H9 (cell line): Measurements from ENCODE around the gene UROS. TPM values are rescaled to one million over a fixed set of nuclear protein-coding genes. Genes with fewer than 3 reads are reported as not detected.

Experiments used
- DNase-seq: peaks from one replicate; pipeline ENCODE4 v3.0.0-alpha.2; 2017
- H2AFZ ChIP-seq: one replicate; pipeline ENCODE4 v1.6.1; 2013; ENCODE audit warnings: mild to moderate bottlenecking, low read length, control low read depth, moderate library complexity
- H2AK5ac ChIP-seq: 2 replicates; pipeline ENCODE4 v1.6.1; 2013; ENCODE audit warnings: low read length, control low read depth, mixed read lengths; ENCODE audit not compliant: insufficient read length
- H2BK120ac ChIP-seq: one replicate; pipeline ENCODE4 v1.6.1; 2013; ENCODE audit warnings: low read depth, mild to moderate bottlenecking, low read length, control low read depth, inconsistent platforms; ENCODE audit not compliant: poor library complexity, severe bottlenecking
- H2BK12ac ChIP-seq: 2 replicates; pipeline ENCODE4 v1.6.1; 2013; ENCODE audit warnings: low read length, control low read depth, mixed read lengths, low read depth; ENCODE audit not compliant: insufficient read length
- H2BK15ac ChIP-seq: 2 replicates; pipeline ENCODE4 v1.6.1; 2013; ENCODE audit warnings: low read depth, low read length, control low read depth
- H2BK20ac ChIP-seq: one replicate; pipeline ENCODE4 v1.6.1; 2013; ENCODE audit warnings: low read depth, mild to moderate bottlenecking, low read length, control low read depth, inconsistent platforms; ENCODE audit not compliant: poor library complexity, severe bottlenecking
- H2BK5ac ChIP-seq: 2 replicates; pipeline ENCODE4 v1.6.1; 2013; ENCODE audit warnings: low read length, control low read depth, mixed read lengths; ENCODE audit not compliant: insufficient read length
- H3K14ac ChIP-seq: 2 replicates; pipeline ENCODE4 v1.6.1; 2013; ENCODE audit warnings: low read length, control low read depth; ENCODE audit not compliant: insufficient read depth
- H3K18ac ChIP-seq: 2 replicates; pipeline ENCODE4 v1.6.1; 2013; ENCODE audit warnings: low read depth, mild to moderate bottlenecking, mixed read lengths, low read length, control low read depth; ENCODE audit not compliant: insufficient read length
- H3K23ac ChIP-seq: 2 replicates; pipeline ENCODE4 v1.6.1; 2013; ENCODE audit warnings: low read length, control low read depth, mixed read lengths, low read depth; ENCODE audit not compliant: insufficient read length
- H3K23me2 ChIP-seq: 2 replicates; pipeline ENCODE4 v1.6.1; 2013; ENCODE audit warnings: low read depth, mild to moderate bottlenecking, mixed read lengths, low read length, control low read depth; ENCODE audit not compliant: insufficient read length, poor library complexity, severe bottlenecking
- H3K27ac ChIP-seq: 2 replicates; pipeline ENCODE4 v1.5.1; 2013; ENCODE audit warnings: low read length, control low read depth, mixed read lengths, low read depth; ENCODE audit not compliant: insufficient read length
- H3K27me3 ChIP-seq: 2 replicates; pipeline ENCODE4 v1.6.1; 2013; ENCODE audit warnings: low read length, control low read depth, inconsistent platforms; ENCODE audit not compliant: insufficient read depth
- H3K4ac ChIP-seq: 2 replicates; pipeline ENCODE4 v1.6.1; 2013; ENCODE audit warnings: low read depth, mild to moderate bottlenecking, control low read depth, inconsistent platforms, low read length, moderate library complexity
- H3K4me1 ChIP-seq: 2 replicates; pipeline ENCODE4 v1.6.1; 2013; ENCODE audit warnings: low read length, control low read depth, inconsistent platforms; ENCODE audit not compliant: insufficient read depth
- H3K4me2 ChIP-seq: 2 replicates; pipeline ENCODE4 v1.6.1; 2013; ENCODE audit warnings: low read length, control low read depth, mixed read lengths; ENCODE audit not compliant: insufficient read length, insufficient read depth
- H3K56ac ChIP-seq: 2 replicates; pipeline ENCODE4 v1.6.1; 2013; ENCODE audit warnings: low read depth, mild to moderate bottlenecking, mixed read lengths, low read length, control low read depth; ENCODE audit not compliant: insufficient read length
- H3K79me1 ChIP-seq: 2 replicates; pipeline ENCODE4 v1.6.1; 2013; ENCODE audit warnings: low read depth, mild to moderate bottlenecking, moderate library complexity, low read length, control low read depth, inconsistent platforms; ENCODE audit not compliant: insufficient read depth, poor library complexity, severe bottlenecking
- H3K79me2 ChIP-seq: 2 replicates; pipeline ENCODE4 v1.6.1; 2013; ENCODE audit warnings: low read length, control low read depth, inconsistent platforms; ENCODE audit not compliant: insufficient read depth
- H3K9ac ChIP-seq: 2 replicates; pipeline ENCODE4 v1.6.1; 2013; ENCODE audit warnings: low read length, control low read depth, mixed read lengths; ENCODE audit not compliant: insufficient read length; ENCODE audit errors: extremely low read depth
- H3K9me3 ChIP-seq: one replicate; pipeline ENCODE4 v1.6.1; 2013; ENCODE audit warnings: low read depth, low read length, inconsistent platforms; ENCODE audit not compliant: control insufficient read depth
- H3T11ph ChIP-seq: one replicate; pipeline ENCODE4 v1.6.1; 2013; ENCODE audit warnings: mild to moderate bottlenecking, low read length, control low read depth, inconsistent platforms
- H4K20me1 ChIP-seq: one replicate; pipeline ENCODE4 v1.6.1; 2013; ENCODE audit not compliant: control insufficient read depth, insufficient read length, insufficient read depth
- H4K5ac ChIP-seq: 2 replicates; pipeline ENCODE4 v1.6.1; 2013; ENCODE audit warnings: low read depth, mild to moderate bottlenecking, mixed read lengths, low read length, control low read depth; ENCODE audit not compliant: insufficient read length
- H4K8ac ChIP-seq: replicated peaks from 2 replicates; pipeline ENCODE4 v1.6.1; 2013; ENCODE audit warnings: low read length, control low read depth, mixed read lengths, low read depth; ENCODE audit not compliant: insufficient read length
- H4K91ac ChIP-seq: 2 replicates; pipeline ENCODE4 v1.6.1; 2013; ENCODE audit warnings: low read depth, mild to moderate bottlenecking, moderate library complexity, mixed read lengths, low read length, control low read depth; ENCODE audit not compliant: insufficient read length
- H3K27ac Mint-ChIP-seq, 3 experiments: 2 replicates in 2 of 3; 3 replicates in 1 of 3; pipeline ENCODE4 v1.8.0; 2020 to 2021; ENCODE audit warnings: mixed read lengths in 3 of 3, mild to moderate bottlenecking in 1 of 3, moderate library complexity in 1 of 3
- H3K27me3 Mint-ChIP-seq: 2 replicates; pipeline ENCODE4 v1.8.0; 2021; ENCODE audit warnings: low read depth, mild to moderate bottlenecking, moderate library complexity, mixed read lengths
- H3K36me3 Mint-ChIP-seq, 3 experiments: 2 replicates in 2 of 3; 3 replicates in 1 of 3; pipeline ENCODE4 v1.8.0; 2020 to 2021; ENCODE audit warnings: low read depth in 3 of 3, mixed read lengths in 3 of 3; ENCODE audit not compliant: insufficient read depth in 1 of 3
- H3K4me1 Mint-ChIP-seq, 2 experiments: 2 replicates each; pipeline ENCODE4 v1.8.0; 2020; ENCODE audit warnings: mixed read lengths in 2 of 2
- H3K4me3 Mint-ChIP-seq, 2 experiments: 2 replicates in 1 of 2; 3 replicates in 1 of 2; pipeline ENCODE4 v1.8.0; 2020 to 2021; ENCODE audit warnings: mild to moderate bottlenecking in 2 of 2, mixed read lengths in 2 of 2, moderate library complexity in 1 of 2
- H3K9me3 Mint-ChIP-seq, 2 experiments: 2 replicates in 1 of 2; 3 replicates in 1 of 2; pipeline ENCODE4 v1.8.0; 2020; ENCODE audit warnings: mild to moderate bottlenecking in 2 of 2, mixed read lengths in 2 of 2, moderate library complexity in 1 of 2
- WGBS: extraction: QIAGEN DNeasy Blood & Tissue Kit; methylation state at CpG from one replicate; pipeline ENCODE4 v1.1.7; 2013; ENCODE audit warnings: missing lambda C conversion rate, low lambda C conversion rate, mixed read lengths; ENCODE audit not compliant: insufficient read length; ENCODE audit errors: extremely low coverage; 5-methylcytosine and 5-hydroxymethylcytosine counted together
- total RNA-seq: library from RNA; stranded (reverse); gene quantifications from 2 replicates; pipeline ENCODE4 v1.2.1, GENCODE V29; 2021
- TF ChIP-seq, protein P1 (sequence below): fragments of 200-600 bp; sonication (generic); conservative IDR thresholded peaks from 3 replicates; pipeline ENCODE4 v1.8.0; 2021; ENCODE audit warnings: antibody characterized with exemption, mild to moderate bottlenecking

UROS gene
- total RNA-seq, 1 experiment from 2014 or later = 42.3 TPM

DNA sequence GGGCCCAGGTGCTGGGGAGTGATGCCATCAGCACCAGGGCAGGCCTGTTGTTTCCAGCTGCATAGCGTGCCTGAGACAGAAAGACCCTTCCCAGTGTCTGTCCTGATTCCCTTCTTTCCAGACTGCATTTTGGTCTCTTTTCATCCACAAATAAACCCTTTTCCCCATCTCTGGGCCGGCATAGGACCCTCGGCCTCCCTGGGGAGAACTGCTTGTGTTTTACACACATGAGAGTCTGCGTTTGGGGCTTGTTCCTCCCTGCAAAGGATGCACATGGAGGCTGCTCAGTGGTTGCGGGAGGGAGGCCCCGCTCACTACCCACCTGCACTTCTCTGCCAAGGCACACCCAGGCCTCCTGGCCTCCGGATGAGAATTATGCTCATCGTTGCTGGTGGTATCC is 41.7 kb downstream of the UROS start:
- Mint-ChIP-seq H3K27ac (no peak overlapping the region), H3K4me3 (no peak overlapping the region), H3K27me3 (peaks cover 9% of the 10 kb centered on the region), H3K36me3 (no peaks in the 10 kb centered on the region; a peak in 1 of 7 replicates), H3K9me3 (peaks cover 0 to 9% of the 10 kb centered on the region in 2 experiments), H3K4me1 (no peaks in the 10 kb centered on the region)
- Histone ChIP-seq H3K4me1 (no peaks in the 10 kb centered on the region), H2BK12ac (no peak overlapping the region), H3K27me3 (no peaks in the 10 kb centered on the region), H3K27ac (no peak overlapping the region), H3T11ph (no peak overlapping the region), H3K23me2 (no peaks in the 10 kb centered on the region), H3K23ac (no peak overlapping the region), H3K18ac (no peak overlapping the region), H3K79me1 (no peaks in the 10 kb centered on the region), H3K9ac (no peak overlapping the region), H2BK120ac (no peak overlapping the region), H4K8ac (no peak overlapping the region), H3K9me3 (no peaks in the 10 kb centered on the region), H4K91ac (no peak overlapping the region), H2BK15ac (no peak overlapping the region), H3K56ac (no peak overlapping the region), H3K4ac (no peak overlapping the region), H2BK20ac (no peak overlapping the region), H2AFZ (no peak overlapping the region), H3K79me2 (no peaks in the 10 kb centered on the region), H2AK5ac (no peak overlapping the region), H2BK5ac (no peak overlapping the region), H4K5ac (no peak overlapping the region), H3K4me2 (no peak overlapping the region), H4K20me1 (no peaks in the 10 kb centered on the region), H3K14ac (no peak overlapping the region)
- WGBS = no CpG with 5 or more reads among the region's 8 CpGs
- TF ChIP-seq, protein P1, sequence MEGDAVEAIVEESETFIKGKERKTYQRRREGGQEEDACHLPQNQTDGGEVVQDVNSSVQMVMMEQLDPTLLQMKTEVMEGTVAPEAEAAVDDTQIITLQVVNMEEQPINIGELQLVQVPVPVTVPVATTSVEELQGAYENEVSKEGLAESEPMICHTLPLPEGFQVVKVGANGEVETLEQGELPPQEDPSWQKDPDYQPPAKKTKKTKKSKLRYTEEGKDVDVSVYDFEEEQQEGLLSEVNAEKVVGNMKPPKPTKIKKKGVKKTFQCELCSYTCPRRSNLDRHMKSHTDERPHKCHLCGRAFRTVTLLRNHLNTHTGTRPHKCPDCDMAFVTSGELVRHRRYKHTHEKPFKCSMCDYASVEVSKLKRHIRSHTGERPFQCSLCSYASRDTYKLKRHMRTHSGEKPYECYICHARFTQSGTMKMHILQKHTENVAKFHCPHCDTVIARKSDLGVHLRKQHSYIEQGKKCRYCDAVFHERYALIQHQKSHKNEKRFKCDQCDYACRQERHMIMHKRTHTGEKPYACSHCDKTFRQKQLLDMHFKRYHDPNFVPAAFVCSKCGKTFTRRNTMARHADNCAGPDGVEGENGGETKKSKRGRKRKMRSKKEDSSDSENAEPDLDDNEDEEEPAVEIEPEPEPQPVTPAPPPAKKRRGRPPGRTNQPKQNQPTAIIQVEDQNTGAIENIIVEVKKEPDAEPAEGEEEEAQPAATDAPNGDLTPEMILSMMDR = no peak
- DNase-seq = no peak
